K562 (cell line): ENCODE data around the gene GET4. TPM values are rescaled to one million over a fixed set of nuclear protein-coding genes. Genes with fewer than 3 reads are reported as not detected.

ENCODE experiments used
- BRF1 ChIP-seq: IDR thresholded peaks from 3 replicates; pipeline ENCODE4 v1.6.1; 2011; ENCODE audit warnings: borderline replicate concordance, mild to moderate bottlenecking; ENCODE audit not compliant: insufficient read length; ENCODE audit errors: extremely low read depth
- CBFA2T3 ChIP-seq: fragments of 450-650 bp; IDR thresholded peaks from 2 replicates; pipeline ENCODE4 v1.6.1; 2017
- CCNT2 ChIP-seq: IDR thresholded peaks from 2 replicates; pipeline ENCODE4 v1.6.1; 2011; ENCODE audit warnings: borderline replicate concordance, low read depth, mild to moderate bottlenecking, moderate library complexity, mixed read lengths, low read length; ENCODE audit not compliant: insufficient read length; ENCODE audit errors: extremely low read depth
- FUS ChIP-seq: fragments of 200-400 bp; formaldehyde crosslinking; optimal IDR thresholded peaks from 2 replicates; pipeline ENCODE3; 2017; ENCODE audit warnings: low read depth, low read length
- HNRNPL ChIP-seq: fragments of 200-400 bp; formaldehyde crosslinking; IDR thresholded peaks from 2 replicates; pipeline ENCODE4 v1.6.1; 2017; ENCODE audit warnings: low read depth, mild to moderate bottlenecking, low read length
- MXI1 ChIP-seq: IDR thresholded peaks from 2 replicates; pipeline ENCODE4 v1.6.1; 2011; ENCODE audit warnings: low read depth, mild to moderate bottlenecking, improper control_type of control experiment, low read length
- RAD51 ChIP-seq: fragments of 450-650 bp; IDR thresholded peaks from 2 replicates; pipeline ENCODE4 v1.7.1; 2016; ENCODE audit warnings: low read depth, mild to moderate bottlenecking, borderline replicate concordance
- YBX1 ChIP-seq: fragments of 450-650 bp; IDR thresholded peaks from 2 replicates; pipeline ENCODE4 v1.7.1; 2016; ENCODE audit warnings: mild to moderate bottlenecking
- ZBTB7A ChIP-seq: IDR thresholded peaks from 2 replicates; pipeline ENCODE4 v1.6.1; 2011; ENCODE audit warnings: low read depth, mild to moderate bottlenecking, low read length, moderate library complexity, borderline replicate concordance; ENCODE audit not compliant: control insufficient read depth
- ZKSCAN1 ChIP-seq: fragments of 150-350 bp; IDR thresholded peaks from 2 replicates; pipeline ENCODE4 v1.6.1; 2016; ENCODE audit warnings: low read depth, low read length
- ZNF174 ChIP-seq: fragments of 250-450 bp; sonication (Bioruptor Pico); IDR thresholded peaks from 2 replicates; pipeline ENCODE4 v1.4.0; 2020; ENCODE audit warnings: mild to moderate bottlenecking
- ZNF253 ChIP-seq: fragments of 250-450 bp; sonication (Bioruptor Pico); conservative IDR thresholded peaks from 2 replicates; pipeline ENCODE4 v1.6.1; 2021; ENCODE audit warnings: mild to moderate bottlenecking
- ZNF324 ChIP-seq: fragments of 250-450 bp; sonication (Bioruptor Pico); IDR thresholded peaks from 2 replicates; pipeline ENCODE4 v1.4.0; 2020; ENCODE audit warnings: mild to moderate bottlenecking
- ZNF644 ChIP-seq: fragments of 200-800 bp; sonication (Bioruptor generic); IDR thresholded peaks from 2 replicates; pipeline ENCODE4 v1.6.1; 2016; ENCODE audit warnings: low read depth, missing genetic modification characterization, missing compliant biosample characterization
- polyA plus RNA-seq, 8 experiments: library from polyadenylated mRNA; depleted of rRNA in 4 of 8; stranded (reverse) in 5 of 8; unstranded in 3 of 8; fragments of >200 nt; fragmentation: Nextera tagmentation in 2 of 8; fragmentation: Illumina TruSeq in 1 of 8; extraction: Ambion mirVana in 2 of 8; extraction: Trizol in 1 of 8; gene quantifications; 2 replicates each; pipeline versions ENCODE4 v1.2.1 to v1.2.3, GENCODE V29; 2011 to 2014; ENCODE audit warnings: inconsistent platforms in 1 of 8, missing spikeins in 1 of 8
- total RNA-seq, 7 experiments: library from RNA; depleted of rRNA in 6 of 7; stranded (reverse); fragments of >200 nt in 6 of 7; fragmentation: Illumina TruSeq in 2 of 7; extraction: Trizol in 2 of 7; gene quantifications; 2 replicates each; pipeline versions ENCODE4 v1.2.1 to v1.2.3, GENCODE V29; 2011 to 2021; ENCODE audit warnings: low replicate concordance in 1 of 7
- TF ChIP-seq, protein P1 (sequence below): fragments of 200-800 bp; sonication (Bioruptor generic); IDR thresholded peaks from 2 replicates; pipeline ENCODE4 v1.6.1; 2017; ENCODE audit warnings: missing genetic modification characterization, missing compliant biosample characterization
- TF ChIP-seq, protein P2 (sequence below): sonication (generic); formaldehyde crosslinking; IDR thresholded peaks from 2 replicates; pipeline ENCODE4 v1.8.0; 2022; ENCODE audit warnings: missing genetic modification reagents, mild to moderate bottlenecking, moderate library complexity, borderline replicate concordance
- TF ChIP-seq, protein P3 (sequence below): sonication (generic); formaldehyde crosslinking; IDR thresholded peaks from 2 replicates; pipeline ENCODE4 v1.8.0; 2022; ENCODE audit warnings: mild to moderate bottlenecking, missing genetic modification reagents
- TF ChIP-seq, protein P4 (sequence below), 2 experiments: fragments of 450-650 bp in 1 of 2; sonication (generic) in 1 of 2; formaldehyde crosslinking in 1 of 2; IDR thresholded peaks in 1 of 2; conservative IDR thresholded peaks in 1 of 2; 2 replicates each; pipeline versions ENCODE4 v1.6.1 to v1.8.1; 2016 to 2023; ENCODE audit warnings: mild to moderate bottlenecking in 2 of 2, moderate library complexity in 2 of 2, inconsistent platforms in 1 of 2, missing genetic modification reagents in 1 of 2

Gene GET4
- total and polyA plus RNA-seq, 9 of the 15 experiments (the other 6 are each of a cell fraction or from before 2014, with no cell fraction given): 0.99 to 122 (median 40.4) TPM

DNA sequence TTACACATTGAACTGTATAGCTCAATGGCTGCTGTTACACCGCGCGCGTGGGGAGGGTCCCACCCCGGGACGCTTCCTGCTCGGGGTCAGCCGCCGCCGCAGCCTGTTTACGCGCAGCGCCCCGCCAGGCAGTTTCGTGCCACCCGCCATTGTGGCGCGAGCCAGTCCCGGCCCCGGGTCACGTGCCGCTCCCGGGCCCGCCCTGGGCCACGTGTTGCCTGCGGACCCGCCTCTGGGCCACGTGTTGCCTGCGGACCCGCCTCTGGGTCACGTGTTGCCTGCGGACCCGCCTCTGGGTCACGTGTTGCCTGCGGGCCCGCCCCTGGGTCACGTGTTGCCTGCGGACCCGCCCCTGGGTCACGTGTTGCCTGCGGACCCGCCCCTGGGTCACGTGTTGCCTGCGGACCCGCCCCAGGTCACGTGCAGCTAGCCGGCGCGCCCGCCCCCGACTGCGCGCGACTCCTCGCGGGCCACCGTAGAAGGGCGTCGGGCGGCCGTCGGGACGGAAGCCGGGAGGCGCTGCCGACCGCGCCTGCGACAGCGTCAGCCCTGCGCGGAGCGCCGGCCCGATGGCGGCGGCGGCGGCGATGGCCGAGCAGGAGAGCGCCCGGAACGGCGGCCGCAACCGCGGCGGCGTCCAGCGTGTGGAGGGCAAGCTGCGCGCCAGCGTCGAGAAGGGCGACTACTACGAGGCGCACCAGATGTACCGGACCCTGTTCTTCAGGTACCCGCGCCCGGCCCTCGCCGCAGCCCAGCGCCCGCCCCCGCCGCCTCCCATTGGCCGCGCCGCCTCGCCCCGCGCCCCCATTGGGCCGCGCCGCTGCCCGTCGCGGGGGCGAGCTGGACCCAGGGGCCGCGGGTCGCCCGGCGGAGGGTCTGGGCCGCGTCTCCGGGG lies at the start of gene GET4 (continued):
- TF ChIP-seq ZBTB7A (peak; percentile 86; the same call in 1 of the 2 replicates), FUS (peak; percentile 59), ZNF324 (CRISPR knock-in tag) (no peak), MXI1 (peak; percentile 96), HNRNPL (peak; percentile 74; the same call in 1 of the 2 replicates), RAD51 (peak; percentile 95), ZNF253 (CRISPR knock-in tag) (no peak), ZKSCAN1 (0 out of 2 replicates have a peak, but pooled peaks have one; percentile 4), CCNT2 (peak; percentile 97), ZNF644 (no peak), ZNF174 (CRISPR knock-in tag) (no peak), YBX1 (no peak), CBFA2T3 (no peak), BRF1 (no peak)
- TF ChIP-seq, protein P1, sequence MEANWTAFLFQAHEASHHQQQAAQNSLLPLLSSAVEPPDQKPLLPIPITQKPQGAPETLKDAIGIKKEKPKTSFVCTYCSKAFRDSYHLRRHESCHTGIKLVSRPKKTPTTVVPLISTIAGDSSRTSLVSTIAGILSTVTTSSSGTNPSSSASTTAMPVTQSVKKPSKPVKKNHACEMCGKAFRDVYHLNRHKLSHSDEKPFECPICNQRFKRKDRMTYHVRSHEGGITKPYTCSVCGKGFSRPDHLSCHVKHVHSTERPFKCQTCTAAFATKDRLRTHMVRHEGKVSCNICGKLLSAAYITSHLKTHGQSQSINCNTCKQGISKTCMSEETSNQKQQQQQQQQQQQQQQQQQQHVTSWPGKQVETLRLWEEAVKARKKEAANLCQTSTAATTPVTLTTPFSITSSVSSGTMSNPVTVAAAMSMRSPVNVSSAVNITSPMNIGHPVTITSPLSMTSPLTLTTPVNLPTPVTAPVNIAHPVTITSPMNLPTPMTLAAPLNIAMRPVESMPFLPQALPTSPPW (CRISPR knock-in tag): peak; percentile 75
- TF ChIP-seq, protein P2, sequence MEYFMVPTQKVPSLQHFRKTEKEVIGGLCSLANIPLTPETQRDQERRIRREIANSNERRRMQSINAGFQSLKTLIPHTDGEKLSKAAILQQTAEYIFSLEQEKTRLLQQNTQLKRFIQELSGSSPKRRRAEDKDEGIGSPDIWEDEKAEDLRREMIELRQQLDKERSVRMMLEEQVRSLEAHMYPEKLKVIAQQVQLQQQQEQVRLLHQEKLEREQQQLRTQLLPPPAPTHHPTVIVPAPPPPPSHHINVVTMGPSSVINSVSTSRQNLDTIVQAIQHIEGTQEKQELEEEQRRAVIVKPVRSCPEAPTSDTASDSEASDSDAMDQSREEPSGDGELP (CRISPR knock-in tag): peak; percentile 92
- TF ChIP-seq, protein P3, sequence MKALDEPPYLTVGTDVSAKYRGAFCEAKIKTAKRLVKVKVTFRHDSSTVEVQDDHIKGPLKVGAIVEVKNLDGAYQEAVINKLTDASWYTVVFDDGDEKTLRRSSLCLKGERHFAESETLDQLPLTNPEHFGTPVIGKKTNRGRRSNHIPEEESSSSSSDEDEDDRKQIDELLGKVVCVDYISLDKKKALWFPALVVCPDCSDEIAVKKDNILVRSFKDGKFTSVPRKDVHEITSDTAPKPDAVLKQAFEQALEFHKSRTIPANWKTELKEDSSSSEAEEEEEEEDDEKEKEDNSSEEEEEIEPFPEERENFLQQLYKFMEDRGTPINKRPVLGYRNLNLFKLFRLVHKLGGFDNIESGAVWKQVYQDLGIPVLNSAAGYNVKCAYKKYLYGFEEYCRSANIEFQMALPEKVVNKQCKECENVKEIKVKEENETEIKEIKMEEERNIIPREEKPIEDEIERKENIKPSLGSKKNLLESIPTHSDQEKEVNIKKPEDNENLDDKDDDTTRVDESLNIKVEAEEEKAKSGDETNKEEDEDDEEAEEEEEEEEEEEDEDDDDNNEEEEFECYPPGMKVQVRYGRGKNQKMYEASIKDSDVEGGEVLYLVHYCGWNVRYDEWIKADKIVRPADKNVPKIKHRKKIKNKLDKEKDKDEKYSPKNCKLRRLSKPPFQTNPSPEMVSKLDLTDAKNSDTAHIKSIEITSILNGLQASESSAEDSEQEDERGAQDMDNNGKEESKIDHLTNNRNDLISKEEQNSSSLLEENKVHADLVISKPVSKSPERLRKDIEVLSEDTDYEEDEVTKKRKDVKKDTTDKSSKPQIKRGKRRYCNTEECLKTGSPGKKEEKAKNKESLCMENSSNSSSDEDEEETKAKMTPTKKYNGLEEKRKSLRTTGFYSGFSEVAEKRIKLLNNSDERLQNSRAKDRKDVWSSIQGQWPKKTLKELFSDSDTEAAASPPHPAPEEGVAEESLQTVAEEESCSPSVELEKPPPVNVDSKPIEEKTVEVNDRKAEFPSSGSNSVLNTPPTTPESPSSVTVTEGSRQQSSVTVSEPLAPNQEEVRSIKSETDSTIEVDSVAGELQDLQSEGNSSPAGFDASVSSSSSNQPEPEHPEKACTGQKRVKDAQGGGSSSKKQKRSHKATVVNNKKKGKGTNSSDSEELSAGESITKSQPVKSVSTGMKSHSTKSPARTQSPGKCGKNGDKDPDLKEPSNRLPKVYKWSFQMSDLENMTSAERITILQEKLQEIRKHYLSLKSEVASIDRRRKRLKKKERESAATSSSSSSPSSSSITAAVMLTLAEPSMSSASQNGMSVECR (CRISPR knock-in tag): peak; percentile 95
- TF ChIP-seq, protein P4, sequence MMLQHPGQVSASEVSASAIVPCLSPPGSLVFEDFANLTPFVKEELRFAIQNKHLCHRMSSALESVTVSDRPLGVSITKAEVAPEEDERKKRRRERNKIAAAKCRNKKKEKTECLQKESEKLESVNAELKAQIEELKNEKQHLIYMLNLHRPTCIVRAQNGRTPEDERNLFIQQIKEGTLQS (IDR thresholded peaks at IDR 0.05): no peak
- TF ChIP-seq, protein P4 (CRISPR knock-in tag; conservative IDR thresholded peaks at IDR 0.05): peak; percentile 89
